GM18909 (cell line): ENCODE measurements around the gene MAPK9.
A peak's percentile ranks its signal among the peaks of the same experiment; 100 is the strongest.
"Not testable (repeated sequence)": the region's sequence is repeated elsewhere in the genome, so short reads cannot be mapped to it uniquely, and the experiment has no call there.

Source experiments
- ATAC-seq: cut with Tn5 transposase; IDR thresholded peaks from one replicate; pipeline ENCODE4 v1.9.1; 2021; ENCODE audit warnings: mild to moderate bottlenecking; ENCODE audit not compliant: unreplicated experiment, poor library complexity

MAPK9 gene

DNA sequence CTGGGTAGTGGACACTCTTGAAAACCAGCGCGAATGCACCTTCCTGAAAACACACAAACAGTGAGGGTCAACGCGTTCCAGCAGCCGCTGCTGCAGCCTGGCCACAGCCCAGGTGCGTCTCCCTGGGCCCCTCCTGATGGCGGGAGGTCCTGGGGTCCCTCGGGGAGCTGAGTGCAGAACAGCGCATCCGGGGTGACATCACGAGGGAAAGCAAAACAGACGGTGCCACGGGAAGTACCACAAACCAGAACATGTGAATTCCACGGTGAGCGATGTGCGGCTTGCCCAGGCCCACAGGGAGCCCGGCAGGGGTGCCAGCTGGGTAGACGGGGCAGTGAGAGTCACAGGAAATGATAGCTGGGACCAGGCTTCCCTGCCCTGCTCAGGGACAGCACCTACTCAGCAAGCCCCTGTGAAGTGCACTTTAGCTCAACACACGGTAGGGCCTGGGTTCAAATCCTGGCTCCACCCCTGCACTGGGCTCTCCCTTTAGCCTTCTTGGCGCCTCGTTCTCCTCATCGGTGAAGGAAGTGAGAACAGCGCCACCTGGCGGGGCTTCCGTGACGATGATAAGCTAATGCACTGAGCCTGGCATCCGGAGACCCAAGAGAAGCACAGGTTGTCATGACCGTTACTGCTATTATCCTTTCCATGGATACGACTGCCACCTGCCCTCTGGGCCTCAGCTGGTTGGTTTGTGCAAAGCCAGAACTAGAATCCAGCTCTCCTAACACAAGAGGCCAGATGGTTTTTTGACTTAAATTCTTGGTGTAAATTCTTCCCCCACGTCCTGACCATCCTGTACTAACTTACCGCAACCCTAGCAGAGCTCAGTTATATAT, 36.6 kb upstream of the MAPK9 start:
- peak; percentile 89 for ATAC-seq

DNA sequence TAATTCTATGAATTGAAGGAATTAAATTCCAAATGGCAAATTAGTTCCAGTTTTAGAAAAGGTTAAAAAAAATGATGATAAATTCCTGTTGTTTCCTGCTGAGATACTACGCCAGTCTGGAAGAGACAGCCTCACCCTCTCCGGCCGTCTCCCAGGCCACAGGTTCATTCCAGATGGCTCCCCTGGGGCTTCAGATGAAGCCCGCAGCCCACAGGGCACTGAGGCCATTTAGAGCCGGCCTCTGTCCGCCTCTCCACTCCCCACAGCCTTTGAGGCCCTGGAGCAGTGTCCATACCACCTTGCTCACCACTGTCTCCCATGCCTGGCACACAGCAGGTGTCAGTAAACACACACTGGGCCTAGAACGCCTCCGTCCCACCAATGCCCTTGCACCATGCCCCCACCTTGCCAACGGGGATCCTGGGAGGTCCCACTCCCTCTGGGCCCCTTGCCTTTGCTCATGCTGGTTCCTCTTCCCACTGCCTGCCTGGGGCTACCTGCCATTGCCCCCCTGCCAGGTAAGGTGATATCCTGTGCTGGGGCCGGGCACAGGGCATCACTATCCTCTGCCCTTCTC, 35.2 kb upstream of the MAPK9 start:
- ATAC-seq: no peak

DNA sequence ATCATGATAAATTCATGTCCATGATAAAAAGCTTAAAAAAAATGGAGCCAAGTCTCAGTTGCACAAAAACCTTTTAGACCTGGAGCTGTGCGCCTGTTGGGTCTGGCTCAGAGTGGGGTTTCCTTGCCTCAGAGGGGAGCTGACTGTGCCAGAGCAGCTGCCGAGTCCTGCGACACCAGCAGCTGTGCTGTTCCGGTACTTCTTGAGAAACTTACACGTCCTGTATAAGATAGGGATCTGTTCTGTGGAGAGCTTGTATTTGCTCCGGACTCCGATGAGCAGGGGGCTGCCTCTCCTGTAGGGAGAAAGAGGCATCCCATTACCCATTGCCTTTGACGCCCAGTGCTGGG, 32.7 kb upstream of the MAPK9 start:
- ATAC-seq: no peak

DNA sequence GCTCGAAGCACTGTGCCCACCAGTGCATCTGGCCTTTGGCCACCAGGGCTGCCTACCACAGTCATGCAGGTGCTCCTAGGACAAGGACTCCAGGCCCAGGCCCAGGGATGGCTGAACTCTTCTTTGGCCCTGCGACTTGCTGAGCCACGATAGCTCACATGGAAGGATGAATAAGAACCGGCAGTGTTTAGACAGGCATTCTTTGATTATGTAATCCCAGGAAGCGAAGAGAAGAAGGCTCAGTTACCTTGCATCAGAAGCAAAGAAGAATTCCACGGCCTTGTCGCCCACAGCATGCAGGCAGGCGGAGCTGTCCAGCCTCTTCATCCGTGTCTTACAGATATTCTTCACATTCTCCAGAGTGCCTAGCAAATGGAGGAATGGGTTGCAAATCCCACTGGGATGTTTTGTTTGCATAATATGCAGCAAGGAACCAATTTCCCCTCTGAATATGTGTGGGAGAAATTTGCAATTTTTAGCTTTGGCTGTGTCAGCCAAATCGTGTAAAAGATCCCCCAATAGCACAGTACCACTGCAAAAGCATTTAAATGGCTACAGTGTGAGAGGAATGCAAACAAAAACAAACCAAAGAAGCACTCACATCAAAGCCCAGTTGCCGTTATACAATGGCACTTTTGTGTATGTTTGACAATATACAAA, 32.2 kb upstream of the MAPK9 start:
- ATAC-seq: no peak

DNA sequence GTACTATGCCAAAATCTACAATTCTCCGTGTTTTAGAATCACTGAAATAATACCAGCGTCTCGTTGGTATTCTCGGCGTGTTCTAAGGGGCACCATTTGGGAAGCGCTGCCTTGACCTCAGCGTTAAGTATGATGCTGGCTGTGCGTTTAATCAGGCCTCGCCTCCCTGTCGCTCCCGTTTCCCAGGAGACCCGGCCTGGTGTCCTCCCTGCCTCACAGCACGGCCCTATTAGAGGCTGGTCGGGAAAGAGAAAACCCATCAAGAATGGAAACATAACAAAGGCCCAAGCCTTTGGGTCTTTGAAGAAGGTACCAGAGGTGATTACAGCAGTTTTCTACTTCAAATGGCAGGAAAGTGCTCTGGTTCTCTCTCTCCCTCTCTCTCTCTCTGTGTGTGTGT, 31.3 kb upstream of the MAPK9 start:
- ATAC-seq: no peak

DNA sequence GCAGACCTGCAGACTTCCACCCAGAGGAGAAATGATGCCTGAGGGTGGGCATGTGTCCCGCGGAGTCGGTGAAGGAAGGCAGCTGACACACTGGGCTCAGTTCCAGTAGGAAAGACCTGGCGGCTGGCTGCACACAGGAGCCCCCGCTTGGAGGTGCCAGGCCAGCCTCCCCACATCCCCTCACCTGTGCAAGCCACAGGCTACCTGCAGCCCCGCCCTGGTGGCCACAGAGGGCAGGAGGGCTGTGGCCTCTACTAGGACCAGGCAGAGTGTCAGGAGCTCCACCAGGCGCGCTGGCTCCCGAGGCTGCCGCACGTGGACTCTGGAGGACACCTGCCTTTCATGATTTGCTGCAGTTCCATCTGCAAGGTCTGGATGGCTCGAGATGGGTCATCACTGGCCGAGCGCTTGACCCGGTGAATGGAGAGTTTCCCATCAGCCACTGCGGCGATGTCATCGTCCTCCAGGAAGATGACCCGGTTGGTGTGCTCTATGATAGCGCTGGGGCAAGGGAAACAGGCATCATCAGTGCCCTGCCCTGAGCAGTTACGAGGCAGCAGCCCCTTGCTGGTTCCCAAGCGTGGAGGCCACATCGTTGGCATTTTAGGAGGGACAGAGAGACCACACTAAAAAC, 26.7 kb upstream of the MAPK9 start:
- no peak for ATAC-seq

DNA sequence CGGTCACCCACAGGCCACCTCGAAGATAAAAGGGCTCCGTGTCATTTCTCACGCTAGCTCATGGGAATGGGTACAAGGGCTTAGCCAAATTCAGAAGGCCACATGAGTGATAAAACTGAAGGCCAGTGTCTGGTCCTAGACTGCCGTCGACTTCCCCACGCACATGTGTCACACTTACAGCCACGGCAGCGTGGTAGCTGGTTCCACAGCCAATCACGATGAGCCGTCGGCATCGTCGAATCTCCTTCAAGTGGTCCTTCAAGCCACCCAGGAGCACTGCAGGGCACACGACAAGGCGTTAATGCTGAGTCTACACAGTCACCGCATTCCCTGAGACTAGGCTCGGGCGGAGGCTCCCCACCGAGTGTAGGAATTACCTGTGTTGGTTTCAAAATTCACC, 24.7 kb upstream of the MAPK9 start:
- no peak for ATAC-seq

DNA sequence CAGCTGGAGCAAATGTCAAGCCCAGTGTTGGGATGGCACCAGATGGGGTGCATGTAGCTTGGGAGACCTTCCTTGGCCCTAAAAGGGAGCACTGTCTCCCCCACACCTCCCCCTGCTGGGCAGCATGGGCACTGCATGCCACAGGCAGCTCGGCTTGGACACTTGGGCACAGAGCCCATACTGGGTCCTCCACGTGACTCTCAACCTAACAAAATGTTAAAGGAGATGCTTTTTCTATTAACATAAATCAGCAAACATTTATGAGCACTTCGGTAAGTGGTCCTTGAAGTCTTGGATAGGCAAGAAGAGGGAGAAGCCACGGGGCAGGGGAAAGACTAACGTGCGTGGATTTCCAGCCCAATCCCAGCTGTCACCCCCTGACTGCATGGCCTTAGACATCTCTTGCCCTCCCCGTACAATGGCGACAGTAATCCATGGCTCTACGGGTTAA, 23.9 kb upstream of the MAPK9 start:
- peak; percentile 68 for ATAC-seq

DNA sequence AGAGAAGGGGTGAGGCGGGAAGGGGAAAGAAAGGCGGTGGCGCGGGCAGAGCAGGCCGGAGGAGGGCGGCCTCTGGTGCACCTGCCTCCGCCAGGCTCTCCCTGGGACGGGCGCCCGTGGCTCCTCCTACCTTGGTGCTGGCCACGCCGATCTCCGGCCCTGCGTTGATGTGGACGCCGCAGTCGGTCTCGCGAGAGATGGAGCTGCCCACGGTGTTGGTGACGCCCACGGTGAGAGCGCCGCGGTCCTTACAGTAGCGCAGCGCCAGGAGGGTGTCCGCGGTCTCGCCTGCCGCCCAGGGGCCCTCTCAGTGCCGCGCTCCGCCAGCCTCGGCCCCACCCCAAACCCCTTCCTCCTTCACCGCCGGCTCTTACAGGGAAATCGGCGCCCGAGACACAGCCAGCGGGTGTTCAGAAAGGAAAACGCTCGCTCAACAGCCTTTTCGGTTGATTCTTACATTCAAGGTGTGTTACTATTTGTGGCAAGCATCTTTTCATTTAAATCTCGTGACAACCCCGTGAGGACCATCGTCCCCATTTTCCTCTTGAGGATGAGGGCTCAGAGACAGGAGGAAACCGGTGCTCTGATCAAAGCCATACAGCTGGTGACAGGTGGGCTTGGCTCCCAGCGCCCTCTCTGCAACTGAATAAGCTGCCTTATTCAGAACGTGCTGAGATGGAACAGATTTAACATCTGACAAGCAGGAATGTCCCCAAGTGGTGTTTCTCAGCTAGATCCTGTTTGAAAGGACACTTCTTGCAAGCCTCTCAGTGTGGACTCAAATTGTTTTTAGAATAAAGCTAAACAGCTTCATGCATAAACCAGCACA, 22.0 kb upstream of the MAPK9 start:
- no peak for ATAC-seq

DNA sequence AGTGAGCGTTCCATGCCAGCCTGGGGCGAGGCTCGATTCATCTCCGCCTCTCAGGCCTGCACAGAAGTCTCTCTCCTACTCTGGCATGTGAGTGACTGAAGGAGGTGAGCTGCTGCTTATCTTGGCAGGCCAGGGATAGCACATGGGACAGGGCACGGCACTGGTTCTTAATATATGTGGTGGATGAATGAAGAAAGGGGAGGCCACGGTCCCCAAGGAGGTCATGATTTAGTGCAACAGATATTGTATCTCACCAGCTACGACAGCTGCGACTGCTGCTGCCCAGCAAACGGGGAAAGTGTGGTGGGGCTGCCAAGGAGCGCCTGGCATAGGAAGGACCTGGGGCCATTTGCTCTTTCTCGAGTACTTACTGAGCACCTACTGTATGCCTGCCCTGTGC, 19.3 kb upstream of the MAPK9 start:
- ATAC-seq: no peak

DNA sequence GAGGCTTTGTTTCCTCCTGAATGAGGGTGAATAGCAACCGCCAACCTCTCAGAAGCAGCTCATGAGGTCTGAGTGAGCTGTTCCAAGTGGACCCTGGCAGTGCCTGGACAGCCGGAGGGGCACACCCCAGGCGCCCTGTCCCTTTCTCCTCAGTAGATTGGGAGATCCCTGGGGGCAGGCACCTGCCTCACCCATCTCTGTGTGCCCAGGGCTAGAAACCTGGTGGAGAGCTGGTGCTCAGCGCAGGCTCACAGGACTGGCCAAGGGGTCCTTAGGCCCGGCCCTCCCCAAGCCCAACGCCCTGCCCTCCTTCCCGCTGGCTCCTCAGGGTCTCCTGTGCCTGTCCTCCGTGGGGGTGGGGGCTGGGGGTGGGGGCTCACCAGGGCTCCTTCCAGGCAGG, 14.9 kb upstream of the MAPK9 start:
- no peak for ATAC-seq

DNA sequence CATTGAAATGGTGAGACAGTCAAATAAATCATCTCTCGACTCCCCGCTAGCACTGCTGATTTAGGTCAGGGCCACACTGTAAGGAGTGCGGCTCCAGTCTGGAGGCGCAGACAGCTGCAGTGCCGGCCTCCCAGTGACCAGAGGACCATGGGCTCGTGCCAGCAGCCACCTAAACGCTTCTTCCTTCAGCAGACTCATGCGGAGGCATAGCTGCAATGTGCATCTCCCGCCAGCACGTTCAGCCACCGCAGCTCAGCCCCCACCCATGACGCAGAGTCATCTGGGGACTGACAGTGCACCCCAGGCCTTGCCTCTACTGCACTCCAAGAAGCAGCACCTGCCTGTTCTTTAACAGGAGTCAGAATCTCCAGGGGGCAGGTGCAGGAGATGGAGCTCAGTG, 13.6 kb upstream of the MAPK9 start:
- ATAC-seq: no peak

DNA sequence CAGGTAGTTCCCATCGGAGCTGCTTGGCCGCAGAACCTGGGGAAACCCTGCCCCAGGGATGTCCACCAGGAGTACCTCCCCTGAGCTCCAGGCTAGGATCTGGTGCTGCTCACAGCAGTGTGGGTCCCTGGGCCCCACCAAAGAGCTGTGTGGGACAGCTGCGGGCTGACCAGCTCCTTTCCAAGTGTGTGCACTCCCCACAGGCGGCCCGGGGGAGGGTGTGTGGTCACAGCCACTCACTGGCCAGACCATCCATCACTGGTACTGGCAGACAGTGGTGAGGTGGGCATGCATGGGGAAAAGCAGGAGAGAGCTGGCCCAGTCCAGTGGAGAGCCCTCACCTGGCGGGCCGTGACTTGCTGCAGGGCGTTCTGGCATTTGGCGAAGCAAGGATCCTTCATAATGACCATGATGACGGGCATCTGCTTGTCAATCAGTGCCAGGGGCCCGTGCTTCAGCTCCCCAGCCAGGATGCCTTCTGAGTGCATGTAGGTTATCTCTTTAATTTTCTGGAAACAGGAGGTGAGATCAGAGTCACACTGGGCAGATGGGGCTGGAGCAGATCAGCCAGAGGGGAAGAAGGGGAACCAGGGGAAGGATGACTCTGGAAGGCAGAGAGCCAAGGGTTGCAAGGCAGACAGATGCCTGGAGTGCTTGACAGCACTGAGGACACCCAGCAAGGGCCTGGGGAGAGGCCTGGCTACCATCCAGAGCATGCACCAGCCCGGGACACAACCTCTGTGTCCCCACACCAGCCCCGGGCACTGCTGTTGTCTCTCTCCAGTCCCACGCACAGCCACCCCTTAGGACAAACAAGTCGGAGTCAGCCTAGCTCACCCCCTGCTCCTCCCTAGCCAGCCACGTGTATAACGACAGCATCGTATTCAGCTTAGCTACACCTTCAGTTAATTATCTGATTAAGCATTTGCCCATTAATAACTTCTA, 12.8 kb upstream of the MAPK9 start:
- no peak for ATAC-seq

DNA sequence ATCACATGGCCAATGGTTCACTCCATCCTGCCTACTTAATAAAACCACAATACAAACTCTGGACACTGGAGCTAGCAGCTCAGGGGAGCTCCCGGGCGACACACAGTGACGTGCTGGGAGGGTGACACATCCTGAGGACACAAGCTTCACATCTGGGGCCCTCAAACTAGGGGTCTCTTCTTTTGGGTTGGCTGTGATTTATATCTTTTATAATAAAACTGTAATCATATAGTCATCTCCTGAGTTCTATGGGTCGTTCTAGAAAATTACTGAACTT, 12.1 kb upstream of the MAPK9 start:
- no peak for ATAC-seq

DNA sequence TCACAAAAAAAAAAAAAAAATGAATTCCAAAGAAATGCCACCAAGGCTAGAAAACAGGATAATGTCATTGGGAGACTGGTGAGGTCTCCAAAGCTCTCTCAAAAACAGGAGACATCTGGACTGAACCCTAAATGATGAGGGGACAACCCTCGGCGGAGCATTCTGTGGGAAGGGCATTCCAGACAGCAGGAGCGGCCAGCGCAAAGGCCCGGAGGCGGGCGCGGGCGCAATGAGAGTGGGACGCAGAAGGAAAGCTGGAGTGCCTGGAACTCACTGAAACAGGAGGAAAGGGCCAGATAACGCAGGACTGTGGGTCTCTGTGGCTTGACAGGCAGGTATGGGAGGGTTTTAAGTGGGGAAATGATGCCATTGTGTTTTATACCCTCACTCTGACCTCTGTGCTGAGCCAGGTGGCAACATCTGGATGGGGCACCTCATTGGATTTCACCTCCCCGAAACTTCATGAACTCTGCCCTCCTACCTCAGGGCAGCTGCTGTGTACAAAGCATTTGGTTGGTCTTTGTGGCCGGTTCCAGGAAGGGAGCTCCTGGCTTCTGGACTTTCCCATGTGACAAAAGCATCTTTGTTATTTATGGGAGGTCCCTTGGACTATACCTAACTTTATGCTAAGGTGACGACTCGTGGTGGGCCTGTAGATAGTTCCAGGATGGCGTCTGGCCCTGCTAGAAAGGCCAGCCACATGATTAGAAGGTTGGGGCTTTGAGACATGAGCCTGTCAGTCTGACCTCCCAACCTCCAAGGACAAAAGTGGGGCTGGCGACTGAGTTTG, 11.5 kb upstream of the MAPK9 start:
- no peak for ATAC-seq

DNA sequence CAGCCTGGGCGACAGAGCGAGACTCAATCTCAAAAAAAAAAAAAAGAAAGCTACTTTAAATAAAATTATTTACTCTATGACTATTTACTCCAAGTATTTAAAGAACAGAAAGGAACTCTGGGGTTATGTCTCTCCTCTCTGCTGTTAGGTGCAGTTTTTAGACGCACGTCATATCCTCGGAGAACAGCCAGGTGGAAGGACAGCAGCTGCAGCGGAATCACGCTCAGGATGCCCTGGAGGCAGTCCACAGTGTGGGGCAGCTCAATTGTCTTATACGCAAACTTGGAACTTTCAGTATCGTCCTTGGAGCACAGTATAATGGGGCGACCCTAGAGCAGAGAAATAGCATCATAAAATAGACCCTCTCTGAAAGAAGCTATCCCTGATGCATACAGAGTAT, 10.4 kb upstream of the MAPK9 start:
- ATAC-seq: no peak

DNA sequence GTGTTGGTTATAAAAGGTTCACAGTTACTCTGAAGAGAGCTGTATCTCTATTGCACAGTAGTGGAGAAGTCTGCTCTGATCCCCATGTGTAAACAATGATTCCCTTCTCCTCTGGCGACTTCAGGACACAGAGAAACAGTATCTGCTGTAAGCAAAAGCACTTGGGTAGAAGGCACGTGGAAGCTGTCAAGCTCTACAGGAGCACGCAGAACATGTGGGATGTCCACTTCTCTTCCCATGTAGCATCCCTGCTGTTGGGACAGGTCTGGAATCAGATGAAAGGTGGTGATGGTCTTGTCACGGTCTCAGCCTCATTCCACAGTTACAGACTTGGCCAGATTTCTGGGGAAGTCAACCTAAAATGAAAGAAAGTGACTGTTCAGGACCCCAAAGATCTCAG, 9.4 kb upstream of the MAPK9 start:
- no peak for ATAC-seq

DNA sequence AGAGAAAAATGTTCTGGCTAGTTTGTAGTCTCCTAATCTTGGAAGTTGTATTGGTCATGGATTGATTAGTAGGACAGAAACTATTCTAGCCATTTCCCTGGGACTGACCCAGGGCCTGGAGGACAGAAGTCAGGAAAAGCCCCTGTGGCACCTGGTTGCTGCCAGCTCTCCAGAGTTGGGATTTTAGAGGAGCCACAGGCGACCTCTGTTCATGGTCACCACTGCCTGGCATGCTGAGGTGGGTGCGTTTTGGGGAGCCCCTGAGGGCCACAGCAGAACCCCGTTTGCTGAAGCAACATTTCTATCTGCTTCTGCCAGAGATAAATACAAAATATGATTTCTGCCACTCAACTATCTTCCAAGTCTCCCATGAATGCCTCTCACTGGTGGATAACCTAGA, 7.6 kb upstream of the MAPK9 start:
- no peak for ATAC-seq

DNA sequence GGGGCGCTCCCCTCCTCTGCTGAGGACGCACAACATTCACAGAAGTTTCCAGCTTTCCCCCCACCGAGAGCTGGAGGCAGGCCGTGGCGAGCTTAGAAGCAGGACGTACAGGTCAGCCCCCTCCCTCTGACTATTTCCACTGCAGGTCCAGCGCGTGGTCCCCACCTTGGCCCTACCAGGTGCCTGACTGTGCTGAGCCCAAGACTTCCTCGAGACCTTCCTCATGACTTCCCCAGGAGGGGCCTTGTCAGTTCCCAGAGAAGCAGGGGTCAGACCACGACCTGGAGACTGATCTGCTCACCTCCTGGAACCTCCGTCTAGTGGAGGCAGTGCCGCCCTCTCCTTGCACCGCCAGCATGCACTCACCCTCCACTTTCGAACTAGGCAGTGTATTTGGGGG, 7.1 kb upstream of the MAPK9 start:
- not testable (repeated sequence) for ATAC-seq
